CD4-positive, CD25-positive, alpha-beta regulatory T cell (primary cell): ENCODE results near the gene CRHR1. TPM values are rescaled to one million over a fixed set of nuclear protein-coding genes. Genes with fewer than 3 reads are reported as not detected.

Experiments used
- ATAC-seq, 2 donors: fragments of 150-1000 bp; cut with Tn5 transposase; one replicate each; pipeline ENCODE4 v1.10.0; 2021; ENCODE audit warnings: low read depth in 2 of 2, moderate number of reproducible peaks in 2 of 2, moderate library complexity in 1 of 2
- DNase-seq, 3 donors: peaks; one replicate each; pipeline versions ENCODE4 v3.0.0 to v3.0.0-alpha.2; 2012 to 2022; ENCODE audit warnings: mixed read lengths in 1 of 3
- H3K27ac ChIP-seq: one replicate; pipeline ENCODE4 v1.7.0; 2013; ENCODE audit warnings: mild to moderate bottlenecking, low read length; ENCODE audit not compliant: insufficient read depth, poor library complexity, severe bottlenecking
- H3K27me3 ChIP-seq: one replicate; pipeline ENCODE4 v1.7.0; 2013; ENCODE audit warnings: low read length; ENCODE audit not compliant: control insufficient read depth, insufficient read depth
- H3K36me3 ChIP-seq: one replicate; pipeline ENCODE4 v1.7.0; 2013; ENCODE audit warnings: mild to moderate bottlenecking, low read length, moderate library complexity; ENCODE audit not compliant: control insufficient read depth, insufficient read depth
- H3K4me1 ChIP-seq: 2 replicates; pipeline ENCODE4 v1.7.0; 2013; ENCODE audit warnings: mild to moderate bottlenecking, low read length; ENCODE audit not compliant: insufficient read depth, control insufficient read depth, poor library complexity, severe bottlenecking
- H3K4me3 ChIP-seq: one replicate; pipeline ENCODE4 v1.7.0; 2013; ENCODE audit warnings: low read depth, mild to moderate bottlenecking, low read length, moderate library complexity
- H3K9me3 ChIP-seq, 2 experiments: 1 replicate in 1 of 2; 2 replicates in 1 of 2; pipeline ENCODE4 v1.7.0; 2013; ENCODE audit warnings: low read length in 2 of 2, mild to moderate bottlenecking in 1 of 2, moderate library complexity in 1 of 2; ENCODE audit not compliant: control insufficient read depth in 2 of 2
- H3K27ac Mint-ChIP-seq, 3 donors: one replicate each; pipeline ENCODE4 v1.8.0; 2020 to 2022; ENCODE audit warnings: mild to moderate bottlenecking in 3 of 3, mixed read lengths in 3 of 3, moderate library complexity in 2 of 3
- H3K27me3 Mint-ChIP-seq: one replicate; pipeline ENCODE4 v1.8.0; 2022; ENCODE audit warnings: mild to moderate bottlenecking, mixed read lengths
- H3K36me3 Mint-ChIP-seq: one replicate; pipeline ENCODE4 v1.8.0; 2020; ENCODE audit warnings: mixed read lengths
- H3K4me1 Mint-ChIP-seq, 4 donors: one replicate each; pipeline ENCODE4 v1.8.0; 2020 to 2022; ENCODE audit warnings: mixed read lengths in 4 of 4, mild to moderate bottlenecking in 1 of 4
- H3K4me3 Mint-ChIP-seq, 4 donors: one replicate each; pipeline ENCODE4 v1.8.0; 2020 to 2022; ENCODE audit warnings: mild to moderate bottlenecking in 4 of 4, mixed read lengths in 4 of 4, moderate library complexity in 3 of 4
- H3K9me3 Mint-ChIP-seq, 7 donors: one replicate each; pipeline ENCODE4 v1.8.0; 2020 to 2022; ENCODE audit warnings: mixed read lengths in 7 of 7, mild to moderate bottlenecking in 3 of 7, moderate library complexity in 2 of 7
- polyA plus RNA-seq, 4 donors: library from polyadenylated mRNA; unstranded; fragments of 300-500 nt; fragmentation: Illumina TruSeq; gene quantifications; one replicate each; pipeline ENCODE4 v1.2.3, GENCODE V29; 2021
- total RNA-seq: library from RNA; stranded (reverse); gene quantifications from one replicate; pipeline ENCODE4 v1.2.3, GENCODE V29; 2022

Gene CRHR1
- total and polyA plus RNA-seq, 5 donors from 2014 or later, result not detected

DNA sequence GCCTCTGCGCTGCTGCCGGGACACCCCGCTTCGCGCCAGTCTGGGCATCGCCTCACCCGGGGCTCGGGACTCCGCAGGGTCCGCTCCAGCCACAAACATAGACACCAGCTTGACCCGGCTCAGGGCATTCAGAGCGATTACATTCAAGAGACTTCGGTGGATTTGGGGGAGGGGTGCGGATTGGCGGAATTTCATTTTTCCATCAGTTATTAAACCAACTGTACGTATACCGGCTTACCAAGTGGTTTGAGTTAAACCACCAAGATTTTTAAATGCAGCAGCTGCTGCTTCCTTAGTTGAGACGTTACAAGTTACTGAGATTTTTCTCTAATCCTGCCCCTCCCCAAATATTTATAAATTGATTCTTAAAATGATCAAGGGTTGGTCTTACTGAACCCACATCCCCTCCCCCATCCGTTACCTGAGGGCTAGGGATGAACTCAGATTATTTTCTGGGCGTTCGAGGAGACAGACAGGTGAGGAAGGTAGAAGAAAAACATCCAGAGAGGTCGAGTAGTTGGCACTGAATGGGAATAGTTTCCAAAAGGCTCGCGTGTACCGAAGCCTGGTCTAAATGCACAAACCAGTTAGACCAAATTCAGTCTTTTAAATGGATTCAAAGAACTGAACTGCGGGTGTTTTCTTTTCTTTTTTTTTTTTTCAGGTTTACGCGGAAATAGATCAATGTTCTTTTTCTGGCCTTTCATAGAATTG, 1.5 kb downstream of the CRHR1 start:
- Mint-ChIP-seq H3K27me3 (peaks cover 84% of the 10 kb centered on the region), H3K4me3 (peak overlapping the region; percentile 21 to 62 (median 46)), H3K4me1 (peaks cover 0 to 16% (median under 1%) of the 10 kb centered on the region in 4 donors), H3K27ac (no peak overlapping the region), H3K36me3 (no peaks in the 10 kb centered on the region), H3K9me3 (peaks cover 0 to 6% (median 0%) of the 10 kb centered on the region in 7 donors)
- ATAC-seq (no peak), DNase-seq (no peak)
- Histone ChIP-seq H3K27me3 (peaks cover 31% of the 10 kb centered on the region), H3K4me3 (no peak overlapping the region), H3K27ac (no peak overlapping the region), H3K4me1 (peaks cover 19% of the 10 kb centered on the region), H3K36me3 (no peaks in the 10 kb centered on the region), H3K9me3 (no peaks in the 10 kb centered on the region)

DNA sequence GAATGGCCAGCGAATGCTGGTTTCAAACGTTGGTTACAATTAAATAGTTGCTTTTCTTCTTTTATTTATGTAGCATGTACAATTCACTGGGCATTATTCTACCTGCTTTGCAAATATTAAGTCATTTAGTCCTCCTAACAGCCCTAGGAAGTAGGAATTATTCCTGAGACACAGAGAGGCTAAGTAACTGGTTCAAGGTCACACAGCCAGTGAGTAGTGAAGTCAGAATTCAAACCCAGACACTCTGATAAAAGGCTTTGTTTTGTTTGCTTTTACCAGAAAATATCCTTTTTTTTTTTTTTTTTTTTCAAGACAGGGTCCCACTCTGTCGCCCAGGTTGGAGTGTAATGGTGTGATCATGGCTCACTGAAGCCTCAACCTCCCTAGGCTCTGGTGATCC, 2.2 kb downstream of the CRHR1 start:
- Histone ChIP-seq H3K36me3 (no peaks in the 10 kb centered on the region), H3K4me3 (no peak overlapping the region), H3K9me3 (no peaks in the 10 kb centered on the region), H3K27me3 (peaks cover 33% of the 10 kb centered on the region), H3K4me1 (peaks cover 19% of the 10 kb centered on the region), H3K27ac (no peak overlapping the region)
- Mint-ChIP-seq H3K4me1 (peaks cover 0 to 16% (median under 1%) of the 10 kb centered on the region in 4 donors), H3K27me3 (peaks cover 84% of the 10 kb centered on the region), H3K27ac (no peak overlapping the region), H3K9me3 (peaks cover 0 to 6% (median 0%) of the 10 kb centered on the region in 7 donors), H3K4me3 (peak overlapping the region; percentile 21 to 49 (median 46)), H3K36me3 (no peaks in the 10 kb centered on the region)
- DNase-seq (no peak), ATAC-seq (no peak)

DNA sequence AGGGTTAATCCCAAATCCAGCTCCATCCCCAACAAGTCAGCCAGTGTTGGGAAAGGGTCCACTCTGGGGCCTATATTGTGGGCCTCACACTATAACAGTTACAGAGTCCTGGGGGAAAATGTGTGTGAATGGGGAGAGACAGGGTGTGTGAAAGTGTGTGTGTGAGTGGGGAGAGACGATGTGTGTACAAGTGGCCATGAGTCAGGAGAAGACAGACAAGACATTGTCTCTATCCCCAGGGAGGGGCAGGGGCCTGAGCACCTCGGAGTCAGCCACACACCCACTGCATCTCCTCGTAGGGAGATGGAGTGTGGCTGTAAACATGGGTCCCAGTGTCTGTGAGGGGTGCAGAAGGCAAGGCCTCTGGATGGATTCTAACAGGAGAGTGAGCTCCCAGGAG, 2.9 kb downstream of the CRHR1 start:
- no peaks in the 10 kb centered on the region for H3K9me3 ChIP-seq
- DNase-seq (no peak), ATAC-seq (no peak)
- no peak overlapping the region for H3K4me3 ChIP-seq
- Mint-ChIP-seq H3K4me1 (peaks cover 0 to 15% (median under 1%) of the 10 kb centered on the region in 4 donors), H3K9me3 (peaks cover 0 to 6% (median 0%) of the 10 kb centered on the region in 7 donors), H3K27me3 (peaks cover 79% of the 10 kb centered on the region), H3K27ac (no peak overlapping the region), H3K4me3 (peak overlapping the region in 1 of 4 donors; percentile 8), H3K36me3 (no peaks in the 10 kb centered on the region)
- peaks cover 27% of the 10 kb centered on the region for H3K27me3 ChIP-seq
- H3K36me3 ChIP-seq, result no peaks in the 10 kb centered on the region
- H3K4me1 ChIP-seq, result peaks cover 19% of the 10 kb centered on the region
- no peak overlapping the region for H3K27ac ChIP-seq

DNA sequence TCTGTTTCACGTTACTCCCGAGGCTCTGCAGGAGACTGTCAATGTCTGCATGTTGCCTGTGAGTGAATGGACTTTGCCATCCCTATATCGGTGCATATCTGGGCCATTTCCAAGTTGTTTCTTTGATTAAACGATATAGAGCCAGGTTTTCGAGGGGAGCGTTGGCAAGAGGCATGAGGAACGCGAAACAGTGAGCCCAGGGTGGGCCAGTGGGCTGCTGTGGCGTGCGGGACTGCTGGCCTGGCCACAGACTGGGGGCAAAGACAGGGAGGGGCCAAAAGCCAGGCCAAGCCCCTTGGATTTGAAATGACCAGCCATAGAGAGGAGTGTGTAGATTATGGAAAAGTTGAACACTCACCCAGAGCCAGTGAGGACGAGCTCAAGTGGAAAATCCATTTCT, 3.5 kb downstream of the CRHR1 start:
- Histone ChIP-seq H3K9me3 (no peaks in the 10 kb centered on the region), H3K36me3 (no peaks in the 10 kb centered on the region), H3K4me1 (peaks cover 19% of the 10 kb centered on the region), H3K27me3 (peaks cover 27% of the 10 kb centered on the region), H3K27ac (no peak overlapping the region), H3K4me3 (no peak overlapping the region)
- Mint-ChIP-seq H3K27ac (no peak overlapping the region), H3K9me3 (peaks cover 0 to 4% (median 0%) of the 10 kb centered on the region in 7 donors), H3K36me3 (no peaks in the 10 kb centered on the region), H3K4me3 (no peak overlapping the region), H3K27me3 (peaks cover 80% of the 10 kb centered on the region), H3K4me1 (peaks cover 0 to 13% (median under 1%) of the 10 kb centered on the region in 4 donors)
- no peak for DNase-seq
- no peak for ATAC-seq

DNA sequence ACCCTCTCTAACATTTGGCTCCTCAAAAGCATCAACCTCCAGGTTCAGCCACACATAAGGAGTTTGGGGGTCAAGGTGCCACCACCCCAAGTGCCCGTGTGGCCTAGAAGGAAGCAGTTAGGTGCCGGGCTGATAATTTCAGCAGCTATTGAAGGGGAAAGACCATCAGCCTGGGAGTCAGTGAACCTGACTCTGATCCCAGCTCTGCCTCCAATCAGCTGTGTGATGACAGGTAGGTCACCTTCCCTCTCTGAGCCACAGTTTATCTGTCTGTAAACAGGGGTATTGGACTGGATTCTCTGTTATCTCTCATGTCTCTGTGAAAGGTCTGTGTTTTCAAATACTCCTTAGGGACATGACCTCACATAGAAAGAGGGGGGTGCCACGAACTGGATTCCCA, 3.9 kb downstream of the CRHR1 start:
- Histone ChIP-seq H3K4me3 (no peak overlapping the region), H3K4me1 (peaks cover 19% of the 10 kb centered on the region), H3K27ac (no peak overlapping the region), H3K9me3 (no peaks in the 10 kb centered on the region), H3K36me3 (no peaks in the 10 kb centered on the region), H3K27me3 (peaks cover 27% of the 10 kb centered on the region)
- Mint-ChIP-seq H3K27me3 (peaks cover 80% of the 10 kb centered on the region), H3K4me1 (peaks cover 0 to 9% (median under 1%) of the 10 kb centered on the region in 4 donors), H3K4me3 (no peak overlapping the region), H3K27ac (no peak overlapping the region), H3K9me3 (peaks cover 0 to 4% (median 0%) of the 10 kb centered on the region in 7 donors), H3K36me3 (no peaks in the 10 kb centered on the region)
- ATAC-seq (no peak), DNase-seq (no peak)

DNA sequence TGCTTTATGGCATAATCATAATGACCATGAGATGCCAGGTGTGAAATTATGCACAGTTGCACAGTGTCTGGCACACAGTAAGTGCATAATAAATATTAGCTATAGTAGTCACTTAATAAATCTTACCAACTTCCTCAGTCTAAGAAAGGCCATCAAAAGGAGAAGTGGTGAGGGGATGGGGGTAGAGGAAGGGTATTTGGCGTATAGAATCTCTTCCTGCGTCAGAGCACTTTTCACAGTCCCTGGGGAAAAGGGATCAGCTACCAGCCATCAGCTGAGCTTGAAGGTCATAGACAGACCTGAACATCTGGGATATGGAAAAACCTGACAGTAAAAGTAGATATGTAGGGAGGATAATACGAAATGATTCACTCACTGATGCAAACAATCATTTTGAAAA, 5.8 kb downstream of the CRHR1 start:
- ATAC-seq, result no peak
- H3K9me3 Mint-ChIP-seq, result peaks cover 0 to 4% (median 0%) of the 10 kb centered on the region in 7 donors
- Histone ChIP-seq H3K4me1 (peaks cover 9% of the 10 kb centered on the region), H3K4me3 (no peak overlapping the region), H3K9me3 (no peaks in the 10 kb centered on the region), H3K36me3 (no peaks in the 10 kb centered on the region), H3K27me3 (peaks cover 27% of the 10 kb centered on the region), H3K27ac (no peak overlapping the region)
- H3K27ac Mint-ChIP-seq, result no peak overlapping the region
- DNase-seq, result no peak
- H3K4me1 Mint-ChIP-seq, result peaks cover 0 to 5% (median under 1%) of the 10 kb centered on the region in 4 donors
- no peaks in the 10 kb centered on the region for H3K36me3 Mint-ChIP-seq
- H3K4me3 Mint-ChIP-seq, result no peak overlapping the region
- H3K27me3 Mint-ChIP-seq, result peaks cover 68% of the 10 kb centered on the region

DNA sequence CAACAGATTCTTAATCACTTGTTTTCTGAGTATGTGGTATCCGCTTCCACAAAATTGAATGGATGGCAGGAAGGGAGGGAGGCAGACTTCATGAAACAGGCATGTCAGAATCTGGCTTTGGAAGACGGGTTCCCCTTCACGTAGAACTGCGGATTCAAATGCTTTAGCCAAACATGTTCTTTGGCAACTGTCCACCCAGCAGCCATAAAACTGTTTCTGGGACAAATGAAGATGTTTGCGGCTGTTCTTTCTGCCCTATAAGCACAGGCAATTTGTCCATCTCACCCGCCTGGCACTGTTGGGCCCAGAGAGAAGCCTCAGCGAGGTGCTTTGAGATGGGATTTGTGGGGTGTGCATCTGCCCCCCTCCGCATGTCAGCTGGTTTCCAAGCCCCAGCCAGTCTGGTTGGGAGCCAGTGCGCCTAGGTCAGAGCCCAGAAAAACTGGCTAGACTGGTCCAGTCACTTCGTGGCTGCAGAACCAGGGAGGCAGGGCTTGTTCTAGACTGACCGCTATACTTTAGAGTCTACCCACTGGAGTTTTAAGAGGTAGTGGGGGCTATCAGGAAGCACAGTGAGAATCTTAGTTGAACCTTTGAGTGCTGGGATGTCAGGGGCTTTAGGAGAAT, 6.3 kb downstream of the CRHR1 start:
- Histone ChIP-seq H3K4me3 (no peak overlapping the region), H3K4me1 (peaks cover 4% of the 10 kb centered on the region), H3K36me3 (no peaks in the 10 kb centered on the region), H3K9me3 (no peaks in the 10 kb centered on the region), H3K27me3 (peaks cover 27% of the 10 kb centered on the region), H3K27ac (no peak overlapping the region)
- ATAC-seq (no peak), DNase-seq (no peak)
- Mint-ChIP-seq H3K9me3 (peaks cover 0 to 4% (median 0%) of the 10 kb centered on the region in 7 donors), H3K4me1 (peaks cover 0 to 4% (median under 1%) of the 10 kb centered on the region in 4 donors), H3K27me3 (peaks cover 68% of the 10 kb centered on the region), H3K27ac (no peak overlapping the region), H3K36me3 (no peaks in the 10 kb centered on the region), H3K4me3 (no peak overlapping the region)
